T47D (cell line): ENCODE data around the gene PGS1.
A peak's percentile ranks its signal among the peaks of the same experiment; 100 is the strongest.

ENCODE experiments used
- DNase-seq, 2 experiments: peaks; one replicate each; pipeline versions ENCODE4 v3.0.0 to v3.0.0-alpha.2; 2011 to 2012; ENCODE audit warnings: low read depth in 1 of 2, low spot score in 1 of 2
- JUND ChIP-seq: IDR thresholded peaks from 2 replicates; pipeline ENCODE4 v1.6.1; 2012; ENCODE audit warnings: low read depth
- in situ Hi-C: cut with HindIII; loops from 2 replicates; pipeline ENCODE4 v1.10.0; 2016; ENCODE audit warnings: low sequenced_read_pairs, low pct_unique_long_range_greater_than_20kb

PGS1 gene

GRCh38 chr17:78361225-78361701 is 17.2 kb upstream of the PGS1 start:
- in situ Hi-C loops = no loop called here
- no peak for DNase-seq
- no peak for TF ChIP-seq JUND

- DNase-seq = no peak
- in situ Hi-C loops = no loop called here
- no peak for TF ChIP-seq JUND
These were observed 16.2 kb upstream of the PGS1 start for GRCh38 chr17:78362232-78362631.

- no peak for DNase-seq
These were observed 15.8 kb upstream of the PGS1 start for GRCh38 chr17:78362671-78363070.

GRCh38 chr17:78364436-78365281 is 13.8 kb upstream of the PGS1 start:
- in situ Hi-C loops = no loop called here
- no peak for TF ChIP-seq JUND
- no peak for DNase-seq

More at GRCh38 chr17:78362671-78363070, 15.8 kb upstream of the PGS1 start:
- no peak for TF ChIP-seq JUND
- in situ Hi-C loops = no loop called here

- DNase-seq = no peak
- no peak for TF ChIP-seq JUND
- in situ Hi-C loops = no loop called here
These were observed 12.8 kb upstream of the PGS1 start for GRCh38 chr17:78365561-78366108.

- in situ Hi-C loops = no loop called here
- no peak for DNase-seq
- no peak for TF ChIP-seq JUND
These were observed 12.2 kb upstream of the PGS1 start for GRCh38 chr17:78366109-78366848.

- no peak for DNase-seq
- in situ Hi-C loops = no loop called here
- TF ChIP-seq JUND = no peak
These were observed 11.3 kb upstream of the PGS1 start for GRCh38 chr17:78367193-78367592.

- DNase-seq = no peak
- no peak for TF ChIP-seq JUND
- in situ Hi-C loops = no loop called here
These were observed 10.1 kb upstream of the PGS1 start for GRCh38 chr17:78368348-78368747.

- no peak for TF ChIP-seq JUND
- in situ Hi-C loops = no loop called here
- no peak for DNase-seq
These were observed 9.5 kb upstream of the PGS1 start for GRCh38 chr17:78368854-78369495.

GRCh38 chr17:78369791-78370381 is 8.6 kb upstream of the PGS1 start:
- in situ Hi-C loops = no loop called here
- DNase-seq = no peak
- no peak for TF ChIP-seq JUND

GRCh38 chr17:78371056-78371455 is 7.4 kb upstream of the PGS1 start:
- in situ Hi-C loops = no loop called here
- TF ChIP-seq JUND = no peak
- DNase-seq = no peak

GRCh38 chr17:78372841-78373240 is 5.6 kb upstream of the PGS1 start:
- no peak for TF ChIP-seq JUND

GRCh38 chr17:78374189-78374588 is 4.3 kb upstream of the PGS1 start:
- peak in 1 of 2 experiments; percentile 82 for DNase-seq
- TF ChIP-seq JUND = no peak
- in situ Hi-C loops = no loop called here

More at GRCh38 chr17:78372841-78373240, 5.6 kb upstream of the PGS1 start:
- in situ Hi-C loops = no loop called here
- peak in 1 of 2 experiments; percentile 47 for DNase-seq
